Measurements from ENCODE around the gene PROM1.

DNA sequence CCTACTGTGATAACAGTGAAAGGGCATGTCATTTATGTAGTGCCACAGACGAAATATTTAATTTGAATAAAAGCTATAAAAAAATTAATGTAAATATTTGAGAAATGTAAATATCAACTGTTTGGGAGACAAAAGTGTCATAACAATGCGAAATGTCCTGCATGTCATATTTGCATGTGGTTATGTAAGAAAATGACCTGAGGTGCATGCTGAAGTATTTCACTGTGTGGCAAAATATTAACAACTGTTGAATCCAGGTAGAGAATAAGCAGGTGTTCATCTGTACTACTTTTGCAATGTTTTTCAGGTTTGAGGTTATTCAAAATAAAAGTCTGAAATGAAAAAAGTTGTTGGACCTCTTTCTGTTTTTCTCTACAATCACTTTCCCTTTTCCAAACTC, 30.9 kb downstream of the PROM1 start:
- TF ChIP-seq ZZZ3 (IDR thresholded peaks at IDR 0.05) = no peak
- no peak for TF ChIP-seq MXI1 (IDR thresholded peaks at IDR 0.05; ENCODE audit: low read depth, low read length)
- TF ChIP-seq SRF (CRISPR knock-in tag; IDR thresholded peaks at IDR 0.05) = no peak
- TF ChIP-seq CBFB (CRISPR knock-in tag; IDR thresholded peaks at IDR 0.05) = no peak
- TF ChIP-seq HSF4 (CRISPR knock-in tag; IDR thresholded peaks at IDR 0.05; ENCODE audit: borderline replicate concordance) = no peak
- TF ChIP-seq KDM4B (IDR thresholded peaks at IDR 0.05; ENCODE audit: borderline replicate concordance in 2 of 2, low read depth in 1 of 2) = no peak
- no peak for TF ChIP-seq BACH1 (tag; IDR thresholded peaks at IDR 0.05)
- no peak for TF ChIP-seq SOX6 (IDR thresholded peaks at IDR 0.05)
- TF ChIP-seq, protein P1, sequence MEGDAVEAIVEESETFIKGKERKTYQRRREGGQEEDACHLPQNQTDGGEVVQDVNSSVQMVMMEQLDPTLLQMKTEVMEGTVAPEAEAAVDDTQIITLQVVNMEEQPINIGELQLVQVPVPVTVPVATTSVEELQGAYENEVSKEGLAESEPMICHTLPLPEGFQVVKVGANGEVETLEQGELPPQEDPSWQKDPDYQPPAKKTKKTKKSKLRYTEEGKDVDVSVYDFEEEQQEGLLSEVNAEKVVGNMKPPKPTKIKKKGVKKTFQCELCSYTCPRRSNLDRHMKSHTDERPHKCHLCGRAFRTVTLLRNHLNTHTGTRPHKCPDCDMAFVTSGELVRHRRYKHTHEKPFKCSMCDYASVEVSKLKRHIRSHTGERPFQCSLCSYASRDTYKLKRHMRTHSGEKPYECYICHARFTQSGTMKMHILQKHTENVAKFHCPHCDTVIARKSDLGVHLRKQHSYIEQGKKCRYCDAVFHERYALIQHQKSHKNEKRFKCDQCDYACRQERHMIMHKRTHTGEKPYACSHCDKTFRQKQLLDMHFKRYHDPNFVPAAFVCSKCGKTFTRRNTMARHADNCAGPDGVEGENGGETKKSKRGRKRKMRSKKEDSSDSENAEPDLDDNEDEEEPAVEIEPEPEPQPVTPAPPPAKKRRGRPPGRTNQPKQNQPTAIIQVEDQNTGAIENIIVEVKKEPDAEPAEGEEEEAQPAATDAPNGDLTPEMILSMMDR (IDR thresholded peaks at IDR 0.05 in 2 of 3, conservative IDR thresholded peaks at IDR 0.05 in 1 of 3; ENCODE audit: insufficient read depth in 2 of 3, low read depth in 1 of 3, low read length in 3 of 3) = no peak
- TF ChIP-seq POLR2A (conservative IDR thresholded peaks at IDR 0.05) = no peak

All from K562 (cell line).